Epithelial cell of prostate (primary cell): ENCODE results near the gene GNL3L.
"Not testable (repeated sequence)": the region's sequence is repeated elsewhere in the genome, so short reads cannot be mapped to it uniquely, and the experiment has no call there.

Experiments
- DNase-seq: peaks from one replicate; pipeline ENCODE4 v3.0.0-alpha.2; 2011; ENCODE audit warnings: low read depth, low spot score
- H3K27ac ChIP-seq: fragments of 450-650 bp; 2 replicates; pipeline ENCODE4 v1.5.1; 2017; ENCODE audit warnings: mild to moderate bottlenecking

The GNL3L gene

DNA sequence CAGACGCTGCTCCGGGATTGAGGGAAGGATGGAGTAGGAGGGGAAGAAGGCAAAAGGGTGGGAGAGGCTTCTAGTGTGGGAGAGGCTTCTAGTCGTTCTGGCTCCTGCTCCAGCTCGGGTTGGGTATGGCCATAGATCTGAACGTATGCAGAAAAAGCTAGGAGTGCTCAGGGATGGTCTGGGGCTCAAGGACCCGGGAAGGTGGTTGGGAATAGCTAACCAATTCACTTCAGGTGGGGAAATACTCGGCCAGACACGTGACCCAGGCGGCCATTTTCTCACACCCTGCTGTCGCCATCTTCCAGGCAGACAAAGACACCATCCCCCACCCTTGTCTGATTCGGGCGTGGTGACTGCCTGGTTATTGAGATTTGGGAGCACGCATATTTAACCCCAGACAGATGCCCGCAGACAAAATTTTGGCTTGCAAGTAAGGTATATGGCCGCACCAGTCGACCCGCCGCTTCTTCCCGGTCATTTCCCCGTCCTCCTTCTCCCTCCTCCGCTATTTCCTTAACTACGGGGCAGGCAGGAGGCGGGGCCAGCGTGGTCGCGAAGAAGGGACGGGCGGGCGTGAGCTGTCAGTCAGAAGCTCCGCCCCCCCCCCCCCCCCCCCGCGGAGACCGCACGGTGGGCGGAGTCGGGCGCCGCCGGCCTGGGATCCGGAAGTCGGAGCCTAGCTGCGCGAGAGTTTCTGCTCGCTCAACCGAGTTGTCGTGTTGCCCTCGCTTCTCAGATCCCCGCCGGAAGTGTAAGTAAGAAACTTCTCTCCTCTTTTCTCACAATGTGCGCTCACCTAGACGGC lies at the start of gene GNL3L:
Gene GNL3L, plus strand, starts transcription at position 668 of the 805 bp plus-strand sequence. CDS start 2,348 bp downstream, outside the sequence.
- peak within 1 kb of the TSS; percentile 72 for H3K27ac ChIP-seq
- DNase-seq, result peak; percentile 40

GRCh38 chrX:54482839-54483593 lies 47.0 kb upstream of the GNL3L start:
- no peak overlapping the region for H3K27ac ChIP-seq
- DNase-seq, result no peak

- H3K27ac ChIP-seq, result no peak overlapping the region
- DNase-seq, result no peak
Measured at GRCh38 chrX:54483946-54484345, 46.1 kb upstream of the GNL3L start.

DNA sequence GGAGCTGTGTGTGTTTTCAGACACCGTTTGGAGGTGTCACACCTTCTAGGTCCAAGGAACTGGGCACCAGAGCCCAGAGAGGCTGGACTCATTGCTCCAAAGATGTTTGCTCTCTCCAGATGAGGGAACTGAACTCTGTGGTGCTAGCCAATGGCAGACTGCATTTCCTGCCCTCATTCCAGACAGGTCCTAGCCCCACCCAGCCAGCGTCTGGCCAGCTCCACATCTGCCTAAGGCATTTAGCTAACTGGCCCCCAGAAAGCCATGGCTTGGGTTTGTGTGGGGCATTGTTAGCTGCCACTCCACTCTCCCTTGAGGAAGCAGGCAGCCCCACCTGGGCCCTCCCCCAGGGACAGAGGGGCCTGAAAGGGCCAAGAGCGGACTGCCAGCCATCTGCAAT lies 45.4 kb upstream of the GNL3L start:
- no peak overlapping the region for H3K27ac ChIP-seq
- no peak for DNase-seq

DNA sequence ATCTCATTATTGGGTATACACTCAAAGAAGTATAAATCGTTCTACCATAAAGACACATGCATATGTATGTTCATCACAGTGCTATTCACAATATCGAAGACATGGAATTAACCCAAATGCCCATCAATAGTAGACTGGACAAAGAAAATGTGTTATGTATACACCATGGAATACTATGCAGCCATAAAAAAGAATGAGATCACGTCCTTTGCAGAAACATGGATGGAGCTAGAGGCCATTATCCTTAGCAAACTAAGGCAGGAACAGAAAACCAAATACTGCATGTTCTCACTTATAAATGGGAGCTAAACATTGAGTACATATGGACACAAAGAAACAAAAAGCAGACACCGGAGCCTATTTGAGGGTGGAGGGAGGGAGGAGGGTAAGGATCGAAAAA lies 40.2 kb upstream of the GNL3L start:
- not testable (repeated sequence) for DNase-seq, H3K27ac ChIP-seq

DNA sequence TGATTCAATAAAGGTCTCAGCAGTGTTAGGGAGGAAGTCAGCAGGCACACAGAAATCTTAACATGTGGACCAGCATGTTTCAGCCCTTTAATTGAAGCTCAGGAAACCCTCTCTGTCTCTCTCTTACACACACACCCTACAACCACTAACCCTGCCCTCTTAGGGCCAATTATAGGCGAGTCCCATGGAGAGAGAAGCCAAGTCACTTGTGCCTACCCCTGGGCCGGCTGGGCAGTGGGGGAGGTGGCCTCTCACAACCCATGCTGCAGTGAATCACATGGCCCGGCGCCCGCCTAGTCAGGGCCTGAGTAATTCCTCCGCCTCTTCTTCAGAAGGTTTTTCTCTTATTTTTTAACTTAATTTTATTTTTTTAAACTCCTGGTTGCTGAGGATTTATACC lies 37.7 kb upstream of the GNL3L start:
- H3K27ac ChIP-seq, result peak overlapping the region; percentile 28
- DNase-seq, result no peak

DNA sequence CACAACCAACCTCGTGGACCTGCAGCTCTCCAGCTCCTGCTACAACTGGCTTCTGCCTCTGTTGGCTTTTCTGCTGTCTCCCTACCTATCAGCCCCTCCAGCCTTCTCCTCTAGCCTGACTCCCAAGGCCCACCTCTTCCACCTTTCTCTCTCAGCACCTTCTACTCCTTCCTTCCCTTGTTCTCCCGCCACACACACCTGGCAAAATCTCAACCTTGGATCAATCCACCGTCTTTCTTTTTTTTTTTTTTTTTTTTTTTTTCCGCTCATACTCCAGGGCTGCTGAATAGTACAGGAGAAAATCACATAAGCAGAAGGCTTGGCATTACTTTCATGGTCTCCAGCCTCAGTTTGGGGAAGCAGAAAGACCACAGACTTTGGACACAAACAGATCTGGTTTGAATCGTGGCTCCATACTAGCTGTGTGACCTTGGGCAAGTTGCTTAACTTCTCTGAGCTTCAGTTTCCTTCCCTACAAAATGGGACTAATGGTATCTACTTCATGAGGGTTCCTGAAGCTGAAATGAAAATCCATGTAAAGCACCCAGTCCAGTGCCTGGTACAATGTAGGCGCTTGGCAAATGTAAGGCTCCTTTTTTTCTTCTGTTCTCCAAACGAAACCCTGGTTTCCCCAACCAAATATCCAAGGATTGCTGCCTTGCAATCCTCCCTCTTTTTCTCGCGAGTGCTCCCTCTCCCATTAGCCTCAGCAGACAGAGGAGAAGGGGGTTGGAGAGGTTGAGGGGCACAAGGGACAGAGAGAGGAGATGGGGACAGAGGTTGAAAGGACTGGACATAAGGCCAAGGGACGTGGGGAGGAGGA lies 35.6 kb upstream of the GNL3L start:
- no peak overlapping the region for H3K27ac ChIP-seq
- DNase-seq, result no peak

- H3K27ac ChIP-seq, result peak overlapping the region; percentile 10
- no peak for DNase-seq
Measured at GRCh38 chrX:54494989-54495813, 34.8 kb upstream of the GNL3L start.

DNA sequence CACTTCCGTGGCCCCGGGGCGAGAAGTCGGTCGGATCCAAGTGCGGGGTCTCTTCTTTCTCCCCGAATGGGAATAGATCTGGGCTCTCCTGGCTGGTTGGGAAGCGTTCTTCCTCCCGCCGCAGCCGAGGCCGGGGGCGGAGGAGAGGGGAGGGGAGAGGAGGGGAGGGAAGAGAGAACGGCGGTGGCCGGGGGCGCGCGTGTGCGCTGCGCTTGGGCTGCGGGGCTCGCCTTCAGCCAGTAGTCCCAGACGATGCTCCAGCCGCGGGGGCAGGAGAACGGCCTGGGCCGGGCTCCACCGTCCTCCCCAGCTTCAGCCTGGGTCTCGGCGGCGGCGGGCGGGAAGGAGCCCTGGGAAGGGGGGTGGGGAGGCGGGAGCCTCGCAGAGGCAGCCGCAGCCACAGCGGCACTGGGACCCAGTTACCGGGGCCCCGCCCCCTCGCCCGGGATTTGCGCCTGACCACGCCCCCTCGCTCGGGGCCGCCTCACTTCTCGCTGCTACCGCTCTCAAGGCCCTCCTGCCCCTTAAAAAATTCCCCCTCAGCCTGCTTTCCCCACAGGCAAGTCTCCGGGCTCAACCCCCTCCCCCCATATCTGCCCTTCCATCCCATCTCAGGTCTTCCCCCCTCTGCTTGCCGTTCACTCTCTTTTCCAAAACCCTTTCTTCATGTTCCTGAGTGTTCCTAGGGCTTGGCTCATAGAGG lies 34.1 kb upstream of the GNL3L start, which contains the start of gene FGD1:
Gene FGD1, minus strand, starts transcription at position 421 of the 703 bp plus-strand sequence. CDS start 802 bp downstream, outside the sequence.
- no peak for DNase-seq

DNA sequence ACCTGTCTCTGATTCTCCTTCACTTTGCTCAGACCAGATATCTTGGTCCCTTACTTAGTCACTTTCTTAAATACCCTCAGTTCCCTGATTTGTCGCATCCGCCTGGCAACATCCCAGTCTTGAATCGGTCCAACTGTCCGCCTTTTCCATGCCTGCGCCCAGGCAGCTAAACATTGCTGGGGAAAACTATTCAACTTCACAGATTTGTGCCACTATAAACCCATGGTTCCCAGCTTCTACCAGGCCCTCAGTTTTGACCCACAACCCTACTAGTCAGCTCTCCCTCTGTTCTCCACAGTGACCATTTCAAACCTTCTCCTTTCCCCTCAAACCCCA lies 33.5 kb upstream of the GNL3L start:
- no peak overlapping the region for H3K27ac ChIP-seq
- no peak for DNase-seq

More for the DNA sequence above, 34.1 kb upstream of the GNL3L start, which contains the start of gene FGD1:
- peak within 1 kb of the TSS; percentile 10 for H3K27ac ChIP-seq

DNA sequence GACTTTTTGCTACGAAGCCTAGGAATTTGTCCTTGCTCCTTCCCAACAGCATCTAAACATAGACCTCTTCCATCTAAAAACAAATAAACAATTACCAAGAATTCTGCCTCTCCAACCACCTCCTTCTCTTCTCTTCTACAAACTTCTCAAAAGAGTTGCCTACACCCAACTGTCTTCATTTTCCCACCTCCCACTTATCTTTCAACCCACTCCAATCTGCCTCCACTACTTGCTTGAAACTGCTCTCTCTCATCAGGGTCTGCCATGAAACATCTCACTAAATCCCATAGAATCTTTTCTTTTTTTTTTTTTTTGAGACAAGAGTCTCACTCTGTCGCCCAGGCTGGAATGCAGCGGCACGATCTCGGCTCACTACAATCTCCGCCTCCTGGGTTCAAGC lies 33.1 kb upstream of the GNL3L start:
- H3K27ac ChIP-seq, result no peak overlapping the region
- DNase-seq, result no peak

DNA sequence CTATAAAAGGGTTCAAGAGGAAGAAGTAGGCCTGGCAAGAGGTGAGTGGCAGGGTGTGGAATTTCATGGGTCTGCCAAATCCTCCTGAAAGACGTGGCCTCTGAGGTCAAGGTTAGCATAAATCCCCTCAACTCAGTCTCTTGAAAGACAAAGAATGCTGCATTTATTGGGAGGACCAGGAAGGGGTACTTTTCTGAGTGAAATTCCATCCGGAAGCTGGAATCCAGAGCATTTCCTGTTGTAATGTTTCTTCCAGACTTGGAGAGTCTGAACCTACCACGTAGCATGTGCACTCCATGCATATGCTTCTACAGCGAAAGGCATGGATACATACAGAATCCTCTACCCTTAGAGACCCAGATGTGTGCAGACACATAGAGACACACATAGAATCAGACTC lies 20.6 kb upstream of the GNL3L start:
- no peak for DNase-seq
- no peak overlapping the region for H3K27ac ChIP-seq

GRCh38 chrX:54529151-54529550 lies 868 bp upstream of the GNL3L start:
- H3K27ac ChIP-seq, result peak overlapping the region; percentile 72
- no peak for DNase-seq

DNA sequence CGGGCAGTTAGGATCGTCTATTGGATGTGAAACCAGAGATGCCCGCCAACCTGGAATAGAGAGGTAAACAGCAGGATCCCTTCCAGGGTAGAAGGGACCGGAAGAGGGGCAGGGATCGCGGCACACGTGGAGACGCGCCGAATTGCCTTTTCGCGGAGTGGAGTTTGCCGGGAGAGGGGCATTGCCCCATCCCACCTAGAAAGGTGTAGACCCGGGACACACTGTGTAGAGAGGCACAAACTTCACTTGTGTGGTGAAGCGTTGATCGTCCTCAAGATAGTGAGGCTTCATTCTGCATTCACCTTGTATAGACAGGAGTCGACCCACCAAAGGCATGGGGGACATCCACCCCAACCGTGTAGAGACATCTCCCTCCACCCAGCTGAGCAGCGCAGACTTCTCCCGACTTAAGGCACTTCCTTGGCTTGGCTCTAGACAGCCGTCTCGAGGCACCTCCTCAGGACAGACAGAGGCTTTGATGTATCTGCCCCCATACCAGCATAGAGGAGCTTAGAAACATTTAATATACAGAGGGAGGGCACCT lies 410 bp downstream of the GNL3L start:
- no peak for DNase-seq
- H3K27ac ChIP-seq, result peak overlapping the region; percentile 72

DNA sequence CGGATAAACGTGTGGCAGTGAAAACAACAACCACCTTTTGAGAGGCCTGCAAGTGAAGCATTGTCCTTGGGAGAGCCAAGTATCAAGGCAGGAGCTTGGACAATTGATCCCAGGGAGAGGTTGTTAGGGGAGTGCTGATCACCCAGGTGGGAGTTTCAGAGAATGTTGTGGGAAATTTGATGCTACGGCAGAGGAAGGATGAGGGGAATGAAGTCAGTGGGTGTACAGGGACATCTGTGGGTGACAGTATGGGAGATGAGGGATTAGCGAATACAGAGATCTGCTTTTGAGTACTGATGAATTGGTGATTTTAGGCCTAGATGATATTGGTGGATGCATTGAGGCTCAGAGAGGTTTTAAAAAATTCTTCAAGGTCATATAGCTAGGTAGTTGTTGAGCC lies 4.3 kb downstream of the GNL3L start:
- no peak for DNase-seq
- H3K27ac ChIP-seq, result no peak overlapping the region

- no peak for DNase-seq
- no peak overlapping the region for H3K27ac ChIP-seq
Measured at GRCh38 chrX:54540289-54540688, 10.3 kb downstream of the GNL3L start.

DNA sequence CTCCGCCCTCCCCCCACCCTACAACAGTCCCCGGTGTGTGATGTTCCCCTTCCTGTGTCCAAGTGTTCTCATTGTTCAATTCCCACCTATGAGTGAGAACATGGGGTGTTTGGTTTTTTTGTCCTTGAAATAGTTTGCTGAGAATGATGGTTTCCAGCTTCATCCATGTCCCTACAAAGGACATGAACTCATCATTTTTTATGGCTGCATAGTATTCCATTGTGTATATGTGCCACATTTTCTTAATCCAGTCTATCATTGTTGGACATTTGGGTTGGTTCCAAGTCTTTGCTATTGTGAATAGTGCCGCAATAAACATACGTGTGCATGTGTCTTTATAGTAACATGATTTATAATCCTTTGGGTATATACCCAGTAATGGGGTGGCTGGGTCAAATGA lies 12.2 kb downstream of the GNL3L start:
- not testable (repeated sequence) for DNase-seq, H3K27ac ChIP-seq

- H3K27ac ChIP-seq, result no peak overlapping the region
- no peak for DNase-seq
Measured at GRCh38 chrX:54550821-54551220, 20.8 kb downstream of the GNL3L start.

DNA sequence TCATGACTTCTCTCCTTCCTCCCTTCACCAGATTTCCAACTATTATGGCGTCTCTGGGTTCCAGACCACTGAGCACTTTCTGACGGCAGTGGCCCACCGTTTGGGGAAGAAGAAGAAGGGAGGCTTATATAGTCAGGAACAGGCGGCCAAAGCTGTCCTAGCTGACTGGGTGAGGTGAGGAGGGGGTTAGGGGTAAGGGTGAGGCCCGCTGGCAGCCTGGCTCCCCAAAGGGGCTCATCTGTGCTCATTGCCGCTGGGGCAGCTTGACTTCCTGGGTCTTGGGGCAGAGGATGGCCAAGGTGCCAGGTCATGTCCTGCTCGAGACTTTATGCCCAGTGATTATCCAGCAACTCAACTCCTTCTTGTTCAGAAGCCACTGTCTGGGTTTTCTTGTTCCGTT lies 21.8 kb downstream of the GNL3L start:
- H3K27ac ChIP-seq, result no peak overlapping the region

More for the DNA sequence above, 21.8 kb downstream of the GNL3L start:
- no peak for DNase-seq
